GM12891 (cell line): ENCODE measurements around the gene BCL3.

Experiments
- POLR2A ChIP-seq: IDR thresholded peaks from 2 replicates; pipeline ENCODE4 v1.6.1; 2011; ENCODE audit warnings: low read depth, low read length, control low read depth
- POLR2AphosphoS5 ChIP-seq: IDR thresholded peaks from 2 replicates; pipeline ENCODE4 v1.6.1; 2011; ENCODE audit warnings: low read depth, low read length, control low read depth
- POU2F2 ChIP-seq: IDR thresholded peaks from 2 replicates; pipeline ENCODE4 v1.6.1; 2011; ENCODE audit warnings: low read depth, mild to moderate bottlenecking, control low read depth, low read length, moderate library complexity
- SPI1 ChIP-seq: IDR thresholded peaks from 2 replicates; pipeline ENCODE4 v1.6.1; 2011; ENCODE audit warnings: low read depth, low read length, control low read depth
- TAF1 ChIP-seq: IDR thresholded peaks from 2 replicates; pipeline ENCODE4 v1.6.1; 2011; ENCODE audit warnings: low read depth, low read length, control low read depth

- TF ChIP-seq POU2F2: no peak
- no peak for TF ChIP-seq SPI1
- TF ChIP-seq POLR2AphosphoS5: no peak
- TF ChIP-seq POLR2A: no peak
- TF ChIP-seq TAF1: no peak
Measured at GRCh38 chr19:44800461-44800860, 52.0 kb downstream of the BCL3 start.
